Calu3 (cell line): ENCODE results near the gene YPEL1. TPM values are rescaled to one million over a fixed set of nuclear protein-coding genes. Genes with fewer than 3 reads are reported as not detected.
"Not testable (repeated sequence)": the region's sequence is repeated elsewhere in the genome, so short reads cannot be mapped to it uniquely, and the experiment has no call there.

Experiments
- BruUV-seq: library from RNA; stranded (reverse); fragments of 400-500 nt; replicated peaks from 2 replicates; lab custom pipeline; 2021; lab: Mats Ljungman, UMichigan
- CTCF ChIA-PET: fragments of 300-600 bp; sonication (Branson Sonifier 250); formaldehyde crosslinking; loops from one replicate; lab custom pipeline; 2022; ENCODE audit warnings: antibody characterized with exemption; lab: Charles Lee
- DNase-seq: peaks from one replicate; pipeline ENCODE4 v3.0.0; 2022
- H3K27ac Mint-ChIP-seq: one replicate; pipeline ENCODE4 v1.8.0; 2022; ENCODE audit warnings: mixed read lengths; ENCODE audit not compliant: unreplicated experiment
- H3K27me3 Mint-ChIP-seq: one replicate; pipeline ENCODE4 v1.8.0; 2022; ENCODE audit warnings: mixed read lengths; ENCODE audit not compliant: unreplicated experiment
- H3K36me3 Mint-ChIP-seq: one replicate; pipeline ENCODE4 v1.8.0; 2022; ENCODE audit warnings: mild to moderate bottlenecking, moderate library complexity, mixed read lengths; ENCODE audit not compliant: insufficient read depth, unreplicated experiment
- H3K4me1 Mint-ChIP-seq: one replicate; pipeline ENCODE4 v1.8.0; 2022; ENCODE audit warnings: mild to moderate bottlenecking, low read depth, mixed read lengths; ENCODE audit not compliant: unreplicated experiment
- H3K4me3 Mint-ChIP-seq: one replicate; pipeline ENCODE4 v1.8.0; 2022; ENCODE audit warnings: mild to moderate bottlenecking, low read depth, moderate library complexity, mixed read lengths; ENCODE audit not compliant: unreplicated experiment
- H3K9me3 Mint-ChIP-seq: one replicate; pipeline ENCODE4 v1.8.0; 2022; ENCODE audit warnings: low read depth, mixed read lengths; ENCODE audit not compliant: unreplicated experiment
- intact Hi-C: fragments of 100-400 bp; cut with micrococcal nuclease; formaldehyde crosslinking; loops from one replicate; pipeline ENCODE4 v1.10.0; 2022; ENCODE audit not compliant: unreplicated experiment
- total RNA-seq: library from RNA; stranded (reverse); gene quantifications from 2 replicates; pipeline ENCODE4 v1.2.3, GENCODE V29; 2022
- TF ChIP-seq, protein P1 (sequence below): fragments of 200-600 bp; IDR thresholded peaks from one replicate; pipeline ENCODE4 v1.8.0; 2022; ENCODE audit warnings: antibody characterized with exemption; ENCODE audit not compliant: unreplicated experiment

Gene YPEL1
- total RNA-seq, 1 experiment from 2014 or later = 3.3 TPM

DNA sequence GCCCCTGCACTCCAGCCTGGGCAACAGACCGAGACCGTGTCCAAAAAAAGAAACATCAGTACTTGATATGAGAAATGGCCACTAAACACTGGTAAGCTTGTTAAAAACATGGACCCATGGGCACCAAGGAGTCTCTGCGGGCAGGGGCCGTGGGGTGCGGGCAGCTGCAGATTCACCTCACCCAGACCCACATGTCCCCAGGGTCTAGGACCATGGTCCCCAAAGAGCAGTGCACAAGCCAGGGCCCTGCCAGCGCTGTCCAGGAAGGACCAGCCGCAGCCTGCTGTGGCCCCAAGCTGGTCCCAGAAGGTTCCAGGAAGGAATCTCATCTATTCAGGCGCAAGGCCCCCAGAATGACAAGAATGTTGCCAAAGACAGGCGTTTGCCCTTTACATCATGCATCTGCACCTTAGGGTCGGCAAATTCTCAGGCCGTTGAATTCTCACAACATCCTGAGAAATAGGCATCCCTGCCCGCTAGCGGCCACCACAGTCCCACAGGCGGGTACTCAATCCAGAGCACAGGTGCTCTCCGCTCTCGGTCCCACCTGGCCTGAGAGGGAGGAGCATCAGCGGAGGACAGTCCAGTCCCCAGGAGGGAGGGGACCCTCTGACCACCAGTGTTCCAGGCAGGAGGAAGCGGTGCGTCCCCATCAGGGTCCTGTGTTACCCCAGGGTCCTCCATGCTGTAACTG, 9.5 kb downstream of the YPEL1 start:
- TF ChIP-seq, protein P1, sequence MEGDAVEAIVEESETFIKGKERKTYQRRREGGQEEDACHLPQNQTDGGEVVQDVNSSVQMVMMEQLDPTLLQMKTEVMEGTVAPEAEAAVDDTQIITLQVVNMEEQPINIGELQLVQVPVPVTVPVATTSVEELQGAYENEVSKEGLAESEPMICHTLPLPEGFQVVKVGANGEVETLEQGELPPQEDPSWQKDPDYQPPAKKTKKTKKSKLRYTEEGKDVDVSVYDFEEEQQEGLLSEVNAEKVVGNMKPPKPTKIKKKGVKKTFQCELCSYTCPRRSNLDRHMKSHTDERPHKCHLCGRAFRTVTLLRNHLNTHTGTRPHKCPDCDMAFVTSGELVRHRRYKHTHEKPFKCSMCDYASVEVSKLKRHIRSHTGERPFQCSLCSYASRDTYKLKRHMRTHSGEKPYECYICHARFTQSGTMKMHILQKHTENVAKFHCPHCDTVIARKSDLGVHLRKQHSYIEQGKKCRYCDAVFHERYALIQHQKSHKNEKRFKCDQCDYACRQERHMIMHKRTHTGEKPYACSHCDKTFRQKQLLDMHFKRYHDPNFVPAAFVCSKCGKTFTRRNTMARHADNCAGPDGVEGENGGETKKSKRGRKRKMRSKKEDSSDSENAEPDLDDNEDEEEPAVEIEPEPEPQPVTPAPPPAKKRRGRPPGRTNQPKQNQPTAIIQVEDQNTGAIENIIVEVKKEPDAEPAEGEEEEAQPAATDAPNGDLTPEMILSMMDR = no peak
- no TSS peak for BruUV-seq
- no peaks in the 10 kb centered on the region for H3K27me3 Mint-ChIP-seq
- H3K36me3 Mint-ChIP-seq = no peaks in the 10 kb centered on the region
- H3K27ac Mint-ChIP-seq = no peak overlapping the region
- intact Hi-C loops = no loop called here
- H3K4me3 Mint-ChIP-seq = no peak overlapping the region
- no peak for DNase-seq
- CTCF ChIA-PET = interaction anchor here (1.1 to 1.8 kb wide), 2 partner anchors 10 to 30 kb away, joined by 3 to 5 read pairs; partner anchors contain the start of gene YPEL1
- no peaks in the 10 kb centered on the region for H3K9me3 Mint-ChIP-seq
- no peaks in the 10 kb centered on the region for H3K4me1 Mint-ChIP-seq

DNA sequence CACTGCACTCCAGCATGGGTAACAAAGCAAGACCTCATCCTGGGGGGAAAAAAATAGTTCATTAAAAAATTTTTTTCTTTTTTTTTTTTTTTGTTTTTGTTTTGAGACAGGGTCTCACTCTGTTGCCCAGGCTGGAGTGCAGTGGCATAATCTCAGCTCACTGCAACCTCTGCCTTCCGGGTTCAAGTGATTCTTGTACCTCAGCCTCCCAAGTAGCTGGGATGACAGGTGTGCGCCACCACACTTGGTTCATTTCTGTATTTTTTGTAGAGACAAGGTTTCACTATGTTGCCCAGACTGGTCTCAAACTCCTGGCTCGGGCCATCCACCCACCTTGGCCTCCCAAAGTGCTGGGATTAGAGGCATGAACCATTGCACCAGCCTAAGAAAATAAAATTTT, 11.1 kb downstream of the YPEL1 start:
- H3K36me3 Mint-ChIP-seq, H3K27me3 Mint-ChIP-seq, BruUV-seq, H3K4me1 Mint-ChIP-seq, H3K9me3 Mint-ChIP-seq, H3K4me3 Mint-ChIP-seq, DNase-seq, H3K27ac Mint-ChIP-seq, intact Hi-C loops: not testable (repeated sequence)
- CTCF ChIA-PET = interaction anchor here (0.7 kb wide), 2 partner anchors 31 to 258 kb away, joined by 3 read pairs; no protein-coding TSS in a partner anchor

DNA sequence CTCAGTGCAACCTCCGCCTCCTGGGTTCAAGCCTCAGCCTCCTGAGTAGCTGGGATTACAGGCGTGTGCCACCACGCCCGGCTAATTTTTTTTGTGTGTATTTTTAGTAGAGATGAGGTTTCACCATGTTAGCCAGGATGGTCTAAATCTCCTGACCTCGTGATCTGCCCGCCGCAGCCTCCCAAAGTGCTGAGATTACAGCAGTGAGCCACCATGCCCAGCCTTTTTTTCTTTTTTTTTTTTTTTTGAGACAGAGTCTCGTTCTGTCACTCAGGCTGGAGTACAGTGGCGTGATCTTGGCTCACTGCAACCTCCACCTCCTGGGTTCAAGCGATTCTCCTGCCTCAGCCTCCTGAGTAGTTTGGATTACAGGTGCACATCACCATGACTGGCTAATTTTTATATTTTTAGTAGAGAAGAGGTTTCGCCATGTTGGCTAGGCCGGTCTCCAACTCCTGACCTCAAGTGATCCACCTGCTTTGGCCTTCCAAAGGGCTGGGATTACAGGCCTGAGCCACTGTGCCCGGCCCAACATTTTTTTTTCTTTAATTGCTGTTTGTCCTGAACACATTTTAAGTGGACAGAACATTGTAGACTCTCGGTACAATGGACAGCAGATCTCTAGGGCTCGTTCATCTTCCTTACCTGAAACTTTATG, 14.3 kb downstream of the YPEL1 start:
- BruUV-seq, H3K9me3 Mint-ChIP-seq, H3K27me3 Mint-ChIP-seq, H3K4me3 Mint-ChIP-seq, intact Hi-C loops, H3K36me3 Mint-ChIP-seq, H3K27ac Mint-ChIP-seq, DNase-seq: not testable (repeated sequence)
- peaks cover 12% of the 10 kb centered on the region for H3K4me1 Mint-ChIP-seq
- CTCF ChIA-PET = interaction anchor here (0.7 kb wide), 1 partner anchor 95 kb away, joined by 6 read pairs; no protein-coding TSS in a partner anchor

DNA sequence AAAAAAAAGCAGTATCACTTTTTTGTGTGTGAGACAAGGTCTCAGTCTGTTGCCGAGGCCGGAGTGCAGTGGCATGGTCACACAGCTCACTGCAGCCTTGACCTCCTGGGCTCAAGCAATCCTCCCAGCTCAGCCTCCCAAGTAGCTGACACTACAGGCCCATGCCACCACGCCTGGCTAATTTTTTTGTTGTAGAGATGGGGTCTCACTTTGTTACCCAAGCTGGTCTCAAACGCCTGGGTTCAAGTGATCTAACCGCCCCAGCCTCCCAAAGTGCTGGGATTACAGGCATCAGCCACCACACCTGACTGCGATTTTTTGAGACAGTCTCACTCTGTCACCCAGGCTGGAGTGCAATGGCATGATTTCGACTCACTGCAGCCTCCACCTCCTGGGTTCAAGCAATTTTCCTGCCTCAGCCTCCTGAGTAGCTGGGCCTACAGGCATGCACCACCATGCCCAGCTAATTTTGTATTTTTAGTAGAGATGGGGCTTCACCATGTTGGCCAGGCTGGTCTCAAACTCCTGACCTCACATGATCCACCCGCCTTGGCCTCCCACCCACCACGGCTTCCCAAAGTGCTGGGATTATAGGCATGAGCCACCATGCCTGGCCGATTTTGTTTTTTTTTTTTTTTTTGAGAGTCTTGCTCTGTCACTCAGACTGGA, 15.3 kb downstream of the YPEL1 start:
- H3K9me3 Mint-ChIP-seq, H3K27ac Mint-ChIP-seq, H3K36me3 Mint-ChIP-seq, H3K4me3 Mint-ChIP-seq, DNase-seq, H3K27me3 Mint-ChIP-seq, BruUV-seq, intact Hi-C loops: not testable (repeated sequence)
- CTCF ChIA-PET = interaction anchor here (0.7 kb wide), 3 partner anchors 96 to 216 kb away, joined by 3 to 6 read pairs (median 4); no protein-coding TSS in a partner anchor
- H3K4me1 Mint-ChIP-seq = peaks cover 12% of the 10 kb centered on the region

DNA sequence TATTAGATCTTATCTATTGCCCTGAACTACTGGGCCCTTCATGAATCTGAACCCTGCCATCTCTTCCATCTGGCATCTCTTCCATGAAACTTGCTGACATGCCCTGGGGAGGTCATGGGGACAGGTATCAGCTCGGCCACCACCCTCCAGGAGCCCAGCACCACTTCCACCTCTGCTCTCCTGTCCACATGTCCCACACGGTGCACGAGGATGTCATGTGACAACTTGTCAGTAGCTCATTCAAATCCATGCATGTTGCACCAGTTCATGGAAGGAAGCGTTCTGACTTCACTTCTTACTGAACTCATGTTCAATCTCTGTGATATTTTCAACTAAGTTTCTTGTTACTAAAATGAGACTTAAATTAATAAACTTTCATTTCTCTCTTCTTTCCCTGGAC, 16.6 kb downstream of the YPEL1 start:
- BruUV-seq = no TSS peak
- no peak for DNase-seq
- H3K36me3 Mint-ChIP-seq = peaks cover 5% of the 10 kb centered on the region
- intact Hi-C loops = no loop called here
- CTCF ChIA-PET = interaction anchor here (1.1 to 1.5 kb wide), 2 partner anchors 17 to 219 kb away, joined by 3 to 4 read pairs; no protein-coding TSS in a partner anchor
- no peak overlapping the region for H3K27ac Mint-ChIP-seq
- H3K4me1 Mint-ChIP-seq = peaks cover 12% of the 10 kb centered on the region
- no peaks in the 10 kb centered on the region for H3K9me3 Mint-ChIP-seq
- no peak overlapping the region for H3K4me3 Mint-ChIP-seq
- H3K27me3 Mint-ChIP-seq = no peaks in the 10 kb centered on the region
- TF ChIP-seq, protein P1 = no peak
